Measurements from ENCODE around the gene SZRD1.

GRCh38 chr1:16418823-16419425, 51.9 kb downstream of the SZRD1 start:
- TF ChIP-seq GATA2 (IDR thresholded peaks at IDR 0.05; ENCODE audit: low read depth, low read length), result no peak
- TF ChIP-seq GATA3 (IDR thresholded peaks at IDR 0.05; ENCODE audit: low read depth, low read length), result no peak
